SKM-1 treated with dmso at 0.1 percent for 144 hours (cell line): ENCODE data around the gene ZNF230.
A peak's percentile ranks its signal among the peaks of the same experiment; 100 is the strongest.

ENCODE experiments used
- DNase-seq: peaks from one replicate; lab custom pipeline; 2025; ENCODE audit not compliant: unreplicated experiment; lab: John Stamatoyannopoulos, UW

The ZNF230 gene

DNA sequence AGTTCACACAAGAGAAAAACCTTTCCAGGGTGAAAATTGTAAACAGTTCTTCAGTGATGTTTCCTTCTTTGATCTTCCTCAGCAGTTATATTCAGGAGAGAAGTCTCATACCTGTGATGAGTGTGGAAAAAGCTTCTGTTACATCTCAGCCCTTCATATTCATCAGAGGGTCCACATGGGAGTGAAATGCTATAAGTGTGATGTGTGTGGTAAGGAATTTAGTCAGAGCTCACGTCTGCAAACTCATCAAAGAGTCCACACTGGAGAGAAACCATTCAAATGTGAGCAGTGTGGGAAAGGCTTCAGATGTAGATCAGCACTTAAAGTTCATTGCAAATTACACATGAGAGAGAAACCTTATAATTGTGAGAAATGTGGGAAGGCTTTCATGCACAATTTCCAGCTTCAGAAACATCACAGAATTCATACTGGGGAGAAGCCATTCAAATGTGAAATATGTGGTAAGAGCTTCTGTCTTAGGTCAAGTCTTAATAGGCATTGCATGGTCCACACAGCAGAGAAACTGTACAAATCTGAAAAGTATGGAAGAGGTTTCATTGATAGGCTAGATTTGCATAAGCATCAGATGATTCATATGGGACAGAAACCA, 29.3 kb downstream of the ZNF230 start:
- no peak for DNase-seq

- DNase-seq = no peak
Observed at GRCh38 chr19:44042147-44042546, 39.4 kb downstream of the ZNF230 start.

DNA sequence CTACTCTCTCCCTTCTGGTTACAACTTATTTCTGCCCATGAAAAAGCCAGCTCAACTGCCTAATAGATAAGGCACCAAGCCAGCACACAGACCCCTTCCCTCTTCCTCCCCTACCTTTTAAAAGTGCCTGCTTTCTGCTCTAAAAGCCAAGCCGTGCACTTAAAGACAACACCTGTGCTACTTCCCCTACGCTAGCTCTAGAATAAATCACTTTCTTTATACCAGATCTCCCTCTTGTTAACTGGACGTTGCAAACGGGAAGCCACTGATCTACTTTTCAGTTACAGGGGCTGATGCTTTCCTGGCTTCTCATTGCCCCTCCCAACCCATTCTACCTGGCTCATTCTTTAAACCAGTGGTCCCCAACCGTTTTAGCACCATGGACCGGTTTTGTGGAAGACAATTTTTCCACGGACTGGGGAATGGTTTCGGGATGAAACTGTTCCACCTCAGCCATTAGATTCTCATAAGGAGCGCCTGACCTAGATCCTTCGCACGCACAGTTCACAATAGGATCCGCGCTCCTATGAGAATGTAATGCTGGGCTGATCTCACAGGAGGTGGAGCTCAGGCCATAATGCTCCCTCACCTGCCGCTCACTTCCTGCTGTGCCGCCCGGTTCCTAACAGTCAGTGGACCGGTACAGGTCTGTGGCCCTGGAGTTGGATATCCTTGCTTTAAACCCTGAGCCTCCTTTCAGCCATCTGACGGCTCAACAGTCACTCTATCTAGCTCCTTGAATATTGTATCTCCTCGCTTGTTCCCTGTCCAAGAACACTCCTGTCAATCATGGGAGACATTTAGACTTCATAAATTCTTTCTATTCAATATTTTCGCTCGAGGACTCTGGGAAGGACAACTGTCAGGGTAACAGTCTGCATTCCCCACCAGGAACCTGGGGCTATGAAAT, 48.2 kb downstream of the ZNF230 start:
- no peak for DNase-seq

DNA sequence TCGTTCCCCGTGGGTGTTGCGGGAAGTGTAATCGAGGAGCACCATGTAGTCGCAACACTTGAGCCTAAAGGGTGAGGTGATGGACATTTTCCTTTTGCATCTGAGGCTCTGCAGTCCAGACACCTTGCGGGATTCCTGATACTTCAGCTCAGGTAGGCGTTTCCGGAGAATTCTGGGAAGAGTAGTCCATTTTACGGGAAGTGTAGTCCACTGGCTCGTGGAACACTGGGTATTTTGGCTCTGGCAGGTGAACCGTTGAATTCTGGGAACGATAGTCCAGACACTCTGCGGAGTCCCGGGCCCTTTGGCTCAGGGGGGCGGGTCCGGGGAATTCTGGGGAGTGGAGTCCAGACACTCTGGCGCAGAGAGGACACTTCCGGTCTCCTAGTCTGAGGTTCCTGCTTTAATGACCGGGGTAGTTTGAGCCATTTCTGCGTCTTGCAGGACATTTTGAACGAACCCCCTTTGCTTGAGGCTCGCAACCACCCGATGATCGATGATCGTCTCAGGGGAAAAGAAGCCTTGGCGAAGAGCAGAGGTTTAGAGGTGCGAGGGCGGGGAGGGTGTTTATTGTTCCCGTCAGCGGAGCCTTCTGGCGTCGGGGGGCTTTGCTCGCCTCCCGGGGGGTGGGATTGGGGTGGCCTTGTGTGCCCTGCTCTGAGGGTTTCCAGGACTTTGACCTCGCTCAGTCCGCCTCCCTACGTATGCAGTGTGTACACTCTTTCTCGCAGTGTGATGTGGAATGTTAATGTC, 49.1 kb downstream of the ZNF230 start, which contains the start of gene ZNF223:
TSS of gene ZNF223 (plus strand) at position 387 of the 753 bp plus-strand sequence. CDS start 3,141 bp downstream, outside the sequence.
- DNase-seq = peak; percentile 27

- DNase-seq = no peak
Observed at GRCh38 chr19:44055870-44056269, 53.1 kb downstream of the ZNF230 start.

DNA sequence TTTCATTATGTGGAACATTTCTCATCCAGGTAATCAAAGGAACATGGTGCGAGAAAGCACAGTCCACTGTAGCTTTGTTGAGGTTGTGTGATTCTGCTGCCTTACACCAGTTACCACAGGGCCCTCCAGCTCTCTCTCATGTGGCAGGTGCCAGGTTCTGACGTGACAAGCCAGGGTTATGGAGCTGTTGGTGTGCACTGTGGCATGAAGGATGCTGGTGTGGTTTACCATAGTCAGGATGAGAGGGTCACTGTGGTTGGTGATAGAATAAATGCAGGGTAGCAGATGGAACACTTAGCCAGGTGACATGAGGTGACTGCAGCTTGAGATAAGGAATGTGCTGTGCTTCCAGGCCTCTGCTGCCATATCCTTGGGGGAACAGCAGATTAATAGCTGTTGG, 56.5 kb downstream of the ZNF230 start:
- no peak for DNase-seq

DNA sequence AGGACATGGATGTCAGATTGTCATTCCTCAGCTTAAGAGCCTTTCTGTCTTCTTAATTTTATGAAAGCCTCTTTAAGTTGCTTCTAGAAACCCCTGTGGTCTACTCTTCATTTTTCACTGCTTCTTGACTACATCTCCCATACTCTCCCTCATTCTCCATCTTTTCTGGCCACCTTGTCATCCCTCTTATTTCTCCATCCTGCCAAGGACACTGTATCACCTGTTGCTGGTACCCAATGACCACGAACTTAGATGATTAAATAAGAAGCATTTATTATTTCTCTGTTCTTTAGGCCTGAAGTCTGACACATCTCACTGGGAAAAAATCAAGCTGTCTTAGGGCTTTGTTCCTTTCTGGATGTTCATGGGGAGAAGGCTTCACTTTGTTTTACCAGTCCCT, 58.3 kb downstream of the ZNF230 start:
- DNase-seq = no peak
